T-helper 2 cell treated with Interferon-gamma antibody and Interleukin-4, amounts not matched to agents 5 μg/mL and 100 μg/mL, for 36 hours (primary cell): ENCODE results near the gene KIRREL3.

Experiments
- DNase-seq: peaks from one replicate; pipeline ENCODE4 v3.0.0; 2021; ENCODE audit warnings: low spot score
- H3K27ac Mint-ChIP-seq: one replicate; pipeline ENCODE4 v1.8.0; 2021; ENCODE audit warnings: mild to moderate bottlenecking, mixed read lengths
- H3K27me3 Mint-ChIP-seq: one replicate; pipeline ENCODE4 v1.8.0; 2021; ENCODE audit warnings: low read depth, mixed read lengths
- H3K36me3 Mint-ChIP-seq: one replicate; pipeline ENCODE4 v1.8.0; 2021; ENCODE audit warnings: low read depth, mixed read lengths
- H3K4me1 Mint-ChIP-seq: one replicate; pipeline ENCODE4 v1.8.0; 2021; ENCODE audit warnings: low read depth, mixed read lengths
- H3K4me3 Mint-ChIP-seq: one replicate; pipeline ENCODE4 v1.8.0; 2022; ENCODE audit warnings: mild to moderate bottlenecking, moderate library complexity, mixed read lengths
- H3K9me3 Mint-ChIP-seq: one replicate; pipeline ENCODE4 v1.8.0; 2021; ENCODE audit warnings: mixed read lengths

KIRREL3 gene

DNA sequence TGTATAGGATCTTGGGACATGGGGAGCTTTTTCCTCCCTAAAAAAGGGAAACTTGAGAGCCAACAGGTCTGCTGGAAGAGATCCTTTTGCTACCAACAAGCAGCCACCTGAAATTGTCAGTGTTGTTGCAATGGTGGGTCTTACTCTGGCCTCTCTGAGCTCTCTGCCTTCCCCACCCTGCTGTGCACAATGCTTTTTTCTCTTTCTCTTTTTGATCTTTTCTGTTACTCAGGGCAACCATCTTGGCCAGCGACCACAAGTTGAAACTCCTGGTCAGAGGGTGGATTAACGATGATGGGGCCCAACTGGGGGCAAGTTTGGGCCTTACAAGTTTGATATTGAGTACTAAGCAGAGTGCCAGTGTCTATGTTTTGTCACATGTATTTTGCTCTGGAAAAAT is 155.8 kb downstream of the KIRREL3 start:
- no peaks in the 10 kb centered on the region for H3K27me3 Mint-ChIP-seq
- no peak overlapping the region for H3K4me3 Mint-ChIP-seq
- H3K4me1 Mint-ChIP-seq = no peaks in the 10 kb centered on the region
- no peaks in the 10 kb centered on the region for H3K36me3 Mint-ChIP-seq
- no peak for DNase-seq
- H3K27ac Mint-ChIP-seq = no peak overlapping the region
- H3K9me3 Mint-ChIP-seq = no peaks in the 10 kb centered on the region

DNA sequence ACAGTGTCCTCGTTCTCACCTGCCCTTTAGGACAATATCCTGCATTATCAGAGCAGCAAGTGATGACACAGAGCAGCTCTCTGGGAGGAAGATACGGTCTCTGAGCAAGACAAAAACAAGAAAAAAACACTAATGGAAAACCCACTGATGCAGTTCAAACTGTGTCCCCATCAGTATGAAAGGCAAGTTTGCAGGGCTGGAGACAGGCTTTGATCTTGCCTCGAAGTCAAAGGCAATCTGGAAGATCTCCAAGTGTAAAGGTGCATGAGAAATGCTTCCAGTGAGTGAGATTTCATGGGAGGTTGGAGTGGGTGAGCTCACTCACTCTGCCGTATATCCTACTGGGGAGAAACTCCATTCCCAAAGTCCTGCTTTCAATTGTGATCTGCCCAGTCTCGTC is 157.5 kb downstream of the KIRREL3 start:
- no peak for DNase-seq
- Mint-ChIP-seq H3K4me3 (no peak overlapping the region), H3K27ac (no peak overlapping the region), H3K27me3 (no peaks in the 10 kb centered on the region), H3K4me1 (no peaks in the 10 kb centered on the region), H3K36me3 (no peaks in the 10 kb centered on the region), H3K9me3 (no peaks in the 10 kb centered on the region)

DNA sequence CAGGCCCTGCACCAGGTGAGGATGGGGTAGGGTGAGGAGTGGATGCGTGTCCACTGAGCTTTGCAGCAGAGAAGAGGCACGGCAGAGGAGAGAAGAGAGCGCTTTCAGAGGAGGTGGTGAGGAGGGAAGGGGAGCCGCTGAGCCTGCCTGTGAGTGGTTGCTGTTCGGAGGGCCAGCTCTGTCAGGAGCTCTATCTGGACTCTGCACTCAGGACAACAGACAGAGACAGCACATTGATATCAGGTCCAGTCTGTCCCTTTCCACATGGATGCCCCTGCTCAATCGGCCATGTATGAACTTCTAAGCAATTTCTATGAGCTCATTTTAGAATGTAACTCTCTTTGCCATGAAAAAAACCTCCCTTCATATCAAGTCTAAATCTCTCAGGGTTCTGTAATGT is 158.6 kb downstream of the KIRREL3 start:
- H3K4me1 Mint-ChIP-seq = no peaks in the 10 kb centered on the region
- no peak overlapping the region for H3K4me3 Mint-ChIP-seq
- H3K36me3 Mint-ChIP-seq = no peaks in the 10 kb centered on the region
- H3K9me3 Mint-ChIP-seq = no peaks in the 10 kb centered on the region
- H3K27ac Mint-ChIP-seq = no peak overlapping the region
- H3K27me3 Mint-ChIP-seq = no peaks in the 10 kb centered on the region
- no peak for DNase-seq

DNA sequence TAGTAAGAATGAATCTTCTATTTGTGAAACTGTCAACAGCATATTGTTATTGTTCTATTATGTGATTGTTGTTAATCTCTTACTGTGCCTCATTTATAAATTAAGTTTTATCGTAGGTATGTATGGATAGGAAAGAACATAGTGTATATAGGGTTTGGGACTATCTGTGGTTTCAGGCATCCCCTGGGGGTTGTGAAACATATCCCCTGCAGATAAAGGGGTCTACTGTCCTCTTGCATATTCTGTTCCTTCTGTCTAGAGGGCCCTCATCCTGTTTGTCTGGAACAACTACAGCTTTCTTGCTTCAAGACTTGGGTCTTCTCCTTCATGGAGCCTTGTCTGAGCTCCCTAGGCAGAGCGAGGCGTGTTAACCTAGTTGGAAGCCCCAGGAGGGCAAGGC is 159.6 kb downstream of the KIRREL3 start:
- no peak overlapping the region for H3K27ac Mint-ChIP-seq
- H3K27me3 Mint-ChIP-seq = no peaks in the 10 kb centered on the region
- no peaks in the 10 kb centered on the region for H3K36me3 Mint-ChIP-seq
- no peaks in the 10 kb centered on the region for H3K4me1 Mint-ChIP-seq
- no peak overlapping the region for H3K4me3 Mint-ChIP-seq
- H3K9me3 Mint-ChIP-seq = no peaks in the 10 kb centered on the region
- no peak for DNase-seq

DNA sequence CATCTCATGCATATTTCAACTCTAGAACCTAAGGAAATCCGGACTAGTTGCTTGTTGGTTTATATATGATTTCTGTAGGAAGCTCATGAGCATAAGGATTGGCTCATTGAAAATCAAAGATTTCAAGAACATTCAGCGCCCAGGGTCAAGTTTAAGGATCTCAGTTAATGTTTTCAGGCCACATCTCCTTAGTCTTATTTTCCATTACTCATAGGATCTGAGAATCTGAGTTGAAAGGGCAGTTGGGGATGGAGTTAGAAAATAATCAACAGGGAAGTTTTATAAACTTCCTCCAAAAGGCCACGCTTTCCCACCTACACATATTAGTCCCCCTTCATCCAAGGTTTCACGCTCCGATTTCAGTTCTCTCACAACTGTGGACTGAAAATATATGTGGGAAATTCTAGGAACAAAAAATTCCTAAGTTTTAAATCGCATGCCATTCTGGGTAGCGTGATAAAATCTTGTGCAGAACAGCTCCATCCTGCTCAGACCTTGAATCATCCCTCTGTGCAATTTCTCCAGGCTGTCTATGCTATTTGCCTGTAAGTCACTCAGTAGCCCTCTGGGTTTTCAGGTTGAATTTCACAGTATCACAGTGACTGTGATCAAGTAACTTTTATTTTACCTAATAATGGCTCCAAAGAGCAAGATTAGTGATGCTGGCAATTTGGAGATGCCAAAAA is 160.2 kb downstream of the KIRREL3 start:
- Mint-ChIP-seq H3K27me3 (no peaks in the 10 kb centered on the region), H3K9me3 (no peaks in the 10 kb centered on the region), H3K36me3 (no peaks in the 10 kb centered on the region), H3K4me1 (no peaks in the 10 kb centered on the region), H3K4me3 (no peak overlapping the region), H3K27ac (no peak overlapping the region)
- DNase-seq = no peak

DNA sequence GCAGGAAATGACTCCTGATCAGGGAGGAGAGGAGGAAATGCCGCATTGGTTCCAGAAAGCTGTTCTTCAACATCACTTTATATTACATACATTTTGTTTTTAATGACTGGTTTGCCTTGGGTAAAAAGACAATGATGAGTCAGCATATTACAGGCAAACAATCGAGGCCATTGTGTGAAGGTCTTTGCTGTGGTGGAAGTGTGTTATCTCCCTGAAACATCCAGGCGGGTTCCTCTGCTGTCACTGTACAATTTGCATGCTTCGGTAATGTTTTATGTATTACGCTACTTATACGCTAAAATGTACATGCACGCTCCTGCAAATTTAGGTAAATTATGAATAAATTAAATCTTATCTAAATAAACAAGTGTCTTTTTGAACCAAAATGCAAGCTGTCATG is 161.1 kb downstream of the KIRREL3 start:
- H3K36me3 Mint-ChIP-seq = no peaks in the 10 kb centered on the region
- H3K27ac Mint-ChIP-seq = no peak overlapping the region
- H3K27me3 Mint-ChIP-seq = no peaks in the 10 kb centered on the region
- H3K4me3 Mint-ChIP-seq = no peak overlapping the region
- H3K9me3 Mint-ChIP-seq = no peaks in the 10 kb centered on the region
- no peaks in the 10 kb centered on the region for H3K4me1 Mint-ChIP-seq
- no peak for DNase-seq

DNA sequence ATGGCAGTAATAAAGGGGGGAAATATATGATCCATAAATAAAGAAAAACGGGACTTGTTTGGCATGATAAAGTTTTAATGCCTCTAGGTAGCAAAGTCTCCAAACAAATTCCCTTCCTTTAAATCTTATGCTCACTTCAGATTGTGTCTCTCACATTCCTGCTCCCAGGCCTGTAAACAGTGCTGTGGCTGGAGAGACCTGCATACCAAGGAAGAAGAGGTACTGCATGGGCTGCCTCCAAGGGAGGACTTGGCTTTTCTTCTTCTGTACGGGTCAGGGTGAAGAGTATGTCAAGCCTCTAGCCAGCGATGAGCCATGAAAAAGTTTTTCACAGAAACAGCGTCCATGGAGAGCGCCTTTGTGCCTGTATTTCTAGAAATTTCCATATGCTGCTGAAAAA is 161.8 kb downstream of the KIRREL3 start:
- DNase-seq = no peak
- Mint-ChIP-seq H3K27ac (no peak overlapping the region), H3K27me3 (no peaks in the 10 kb centered on the region), H3K4me3 (no peak overlapping the region), H3K4me1 (no peaks in the 10 kb centered on the region), H3K36me3 (no peaks in the 10 kb centered on the region), H3K9me3 (no peaks in the 10 kb centered on the region)

DNA sequence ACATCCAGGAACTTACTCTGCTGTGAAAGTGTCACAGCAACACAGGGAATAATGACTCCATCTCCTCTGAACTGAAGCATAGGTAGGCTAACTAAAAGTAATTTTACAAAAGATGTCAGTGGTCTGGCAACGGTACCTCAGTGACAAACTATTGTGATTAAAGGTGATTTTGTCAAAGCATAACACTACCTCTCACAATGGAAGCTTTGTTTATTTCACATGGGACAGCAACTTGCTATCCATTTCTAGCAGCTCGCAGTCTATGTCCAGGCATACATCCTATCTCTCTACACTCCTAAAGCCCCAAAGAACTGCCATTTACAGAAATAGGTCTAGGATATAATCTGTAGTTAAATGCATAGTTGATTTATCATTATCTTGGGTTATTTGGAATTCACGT is 163.0 kb downstream of the KIRREL3 start:
- H3K9me3 Mint-ChIP-seq = no peaks in the 10 kb centered on the region
- no peak overlapping the region for H3K4me3 Mint-ChIP-seq
- DNase-seq = no peak
- H3K27ac Mint-ChIP-seq = no peak overlapping the region
- H3K27me3 Mint-ChIP-seq = no peaks in the 10 kb centered on the region
- no peaks in the 10 kb centered on the region for H3K4me1 Mint-ChIP-seq
- no peaks in the 10 kb centered on the region for H3K36me3 Mint-ChIP-seq

DNA sequence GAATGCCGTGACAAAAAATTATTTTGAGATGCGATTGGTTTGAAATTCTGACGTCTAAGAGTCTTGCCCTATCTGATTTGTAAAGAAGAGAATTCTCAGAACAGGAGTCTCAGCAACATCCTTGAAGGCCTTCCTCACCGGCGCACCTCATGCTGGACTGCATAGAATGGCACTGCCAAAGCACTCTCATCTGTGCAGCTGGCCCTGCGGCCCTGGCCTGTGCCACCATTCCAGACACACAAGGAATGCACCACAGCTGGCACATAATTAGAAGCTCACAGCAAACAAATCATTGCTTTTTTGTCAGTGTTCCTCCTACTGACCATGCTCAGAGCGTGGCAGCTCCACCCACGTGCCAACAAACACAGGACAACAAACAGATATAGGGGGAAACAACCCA is 166.0 kb downstream of the KIRREL3 start:
- no peak for DNase-seq
- H3K9me3 Mint-ChIP-seq = no peaks in the 10 kb centered on the region
- H3K36me3 Mint-ChIP-seq = no peaks in the 10 kb centered on the region
- H3K27ac Mint-ChIP-seq = no peak overlapping the region
- H3K27me3 Mint-ChIP-seq = no peaks in the 10 kb centered on the region
- no peak overlapping the region for H3K4me3 Mint-ChIP-seq
- no peaks in the 10 kb centered on the region for H3K4me1 Mint-ChIP-seq

DNA sequence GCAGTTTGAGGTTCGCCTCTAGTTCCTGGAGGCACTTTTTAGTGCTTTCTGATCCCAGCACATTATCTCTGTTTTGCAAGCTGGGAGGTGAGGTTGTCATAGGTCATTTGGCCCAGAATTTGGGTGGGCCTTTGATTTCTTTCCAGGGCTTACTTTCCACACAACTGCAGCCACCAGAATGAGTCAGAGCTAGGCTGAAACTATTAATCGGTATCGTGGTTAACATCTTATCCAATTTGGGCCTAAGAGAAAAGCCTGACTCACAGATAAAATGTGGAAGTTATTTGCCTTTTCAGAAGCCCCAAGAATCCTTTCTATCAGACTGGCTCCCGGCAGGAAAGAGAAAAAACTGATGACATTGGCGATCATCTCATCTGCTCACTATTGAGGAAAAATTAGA is 166.4 kb downstream of the KIRREL3 start:
- no peaks in the 10 kb centered on the region for H3K36me3 Mint-ChIP-seq
- no peak overlapping the region for H3K4me3 Mint-ChIP-seq
- no peak for DNase-seq
- no peaks in the 10 kb centered on the region for H3K4me1 Mint-ChIP-seq
- no peaks in the 10 kb centered on the region for H3K9me3 Mint-ChIP-seq
- H3K27me3 Mint-ChIP-seq = no peaks in the 10 kb centered on the region
- no peak overlapping the region for H3K27ac Mint-ChIP-seq

DNA sequence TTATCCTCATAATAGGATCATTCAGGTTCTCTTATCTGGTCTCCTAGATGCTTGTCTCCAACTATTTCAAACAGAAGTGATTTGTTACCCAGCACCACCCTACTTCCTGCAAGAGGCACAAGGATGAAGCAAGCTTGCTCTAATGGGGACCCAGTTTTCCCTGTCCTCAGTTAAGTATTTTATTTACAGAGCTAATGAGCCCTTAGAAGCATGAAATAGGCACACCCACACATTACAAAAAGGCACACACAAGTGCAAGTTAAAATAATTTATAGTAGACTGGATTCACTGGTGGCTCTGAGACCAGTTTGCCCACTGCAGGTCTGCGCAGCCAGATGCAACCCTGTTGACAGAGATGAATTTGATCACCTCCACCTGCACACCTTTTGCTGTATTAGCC is 167.5 kb downstream of the KIRREL3 start:
- no peak overlapping the region for H3K27ac Mint-ChIP-seq

DNA sequence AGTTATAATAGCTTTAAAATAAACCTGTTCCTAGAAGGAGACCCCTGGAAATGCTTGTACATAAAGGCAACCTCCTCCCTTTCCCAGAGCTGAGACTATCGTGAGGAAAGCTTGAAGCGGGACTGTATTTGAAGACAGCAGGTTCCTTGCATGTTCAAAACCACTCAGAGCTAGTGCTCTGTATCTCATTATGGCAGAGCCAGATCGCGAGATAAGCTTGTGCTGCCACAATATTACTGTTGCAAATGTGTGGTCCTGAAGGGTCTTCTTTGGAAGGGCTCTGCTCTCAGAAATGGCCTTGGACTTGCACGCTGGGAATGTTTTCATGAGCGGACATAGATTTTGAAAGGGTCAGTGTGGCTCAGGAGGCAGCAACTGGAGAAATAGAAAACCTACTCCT is 168.2 kb downstream of the KIRREL3 start:
- DNase-seq = no peak
- Mint-ChIP-seq H3K9me3 (no peaks in the 10 kb centered on the region), H3K27ac (no peak overlapping the region), H3K4me3 (no peak overlapping the region), H3K36me3 (no peaks in the 10 kb centered on the region), H3K27me3 (no peaks in the 10 kb centered on the region), H3K4me1 (no peaks in the 10 kb centered on the region)

More for the DNA sequence above, 167.5 kb downstream of the KIRREL3 start:
- no peaks in the 10 kb centered on the region for H3K4me1 Mint-ChIP-seq
- DNase-seq = no peak
- H3K4me3 Mint-ChIP-seq = no peak overlapping the region
- H3K36me3 Mint-ChIP-seq = no peaks in the 10 kb centered on the region
- H3K9me3 Mint-ChIP-seq = no peaks in the 10 kb centered on the region
- H3K27me3 Mint-ChIP-seq = no peaks in the 10 kb centered on the region

DNA sequence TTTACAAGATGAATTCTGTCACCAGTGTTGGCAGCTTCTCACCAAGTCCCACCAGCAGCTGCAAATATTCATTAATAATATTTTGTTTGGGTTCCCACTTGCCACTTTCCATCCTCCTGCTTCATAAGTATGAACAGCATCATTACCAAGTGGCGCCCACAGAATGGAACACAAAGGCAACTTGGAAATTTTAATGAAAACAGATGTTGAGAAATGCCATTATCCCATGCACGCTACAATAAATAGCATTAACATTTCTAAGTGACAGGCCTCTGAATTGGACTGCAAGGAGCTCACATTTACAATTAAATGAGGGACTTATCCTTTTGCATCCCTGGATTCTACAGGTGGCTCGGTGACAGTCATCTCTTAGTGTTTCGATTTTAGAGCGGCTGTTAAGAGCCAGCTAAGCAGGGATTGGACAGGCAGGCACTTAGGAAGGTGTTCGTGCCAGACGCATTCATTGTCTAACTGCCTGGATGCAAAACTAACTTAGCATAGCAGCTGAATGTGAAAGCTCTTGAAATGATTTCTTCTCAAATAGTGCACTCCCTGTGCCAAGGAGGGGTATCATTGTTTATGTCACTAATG is 170.3 kb downstream of the KIRREL3 start:
- H3K4me3 Mint-ChIP-seq = no peak overlapping the region
- no peaks in the 10 kb centered on the region for H3K9me3 Mint-ChIP-seq
- DNase-seq = no peak
- H3K27me3 Mint-ChIP-seq = no peaks in the 10 kb centered on the region
- H3K36me3 Mint-ChIP-seq = no peaks in the 10 kb centered on the region
- H3K4me1 Mint-ChIP-seq = no peaks in the 10 kb centered on the region
- H3K27ac Mint-ChIP-seq = no peak overlapping the region

DNA sequence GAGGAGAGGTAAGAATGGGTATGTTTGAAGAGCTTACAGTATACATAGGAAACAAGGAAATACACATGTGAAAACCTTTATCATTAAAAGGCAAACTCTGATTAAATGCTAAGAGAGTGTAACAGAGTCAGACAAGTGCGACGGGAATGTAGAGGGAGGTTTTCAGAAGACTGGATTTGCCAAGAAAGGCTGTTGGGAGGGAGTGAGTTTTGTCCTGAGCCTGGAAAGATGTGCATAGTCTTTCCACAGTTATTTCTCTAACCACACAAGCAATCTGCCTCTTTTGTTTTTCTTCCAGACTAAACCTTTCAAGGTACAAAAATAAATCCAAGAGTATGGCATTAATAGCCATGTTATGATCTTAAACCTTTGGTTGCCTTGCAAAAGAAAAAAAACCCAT is 170.9 kb downstream of the KIRREL3 start:
- no peak overlapping the region for H3K27ac Mint-ChIP-seq
- H3K9me3 Mint-ChIP-seq = no peaks in the 10 kb centered on the region
- H3K4me1 Mint-ChIP-seq = no peaks in the 10 kb centered on the region
- DNase-seq = no peak
- no peak overlapping the region for H3K4me3 Mint-ChIP-seq
- no peaks in the 10 kb centered on the region for H3K36me3 Mint-ChIP-seq
- H3K27me3 Mint-ChIP-seq = no peaks in the 10 kb centered on the region

DNA sequence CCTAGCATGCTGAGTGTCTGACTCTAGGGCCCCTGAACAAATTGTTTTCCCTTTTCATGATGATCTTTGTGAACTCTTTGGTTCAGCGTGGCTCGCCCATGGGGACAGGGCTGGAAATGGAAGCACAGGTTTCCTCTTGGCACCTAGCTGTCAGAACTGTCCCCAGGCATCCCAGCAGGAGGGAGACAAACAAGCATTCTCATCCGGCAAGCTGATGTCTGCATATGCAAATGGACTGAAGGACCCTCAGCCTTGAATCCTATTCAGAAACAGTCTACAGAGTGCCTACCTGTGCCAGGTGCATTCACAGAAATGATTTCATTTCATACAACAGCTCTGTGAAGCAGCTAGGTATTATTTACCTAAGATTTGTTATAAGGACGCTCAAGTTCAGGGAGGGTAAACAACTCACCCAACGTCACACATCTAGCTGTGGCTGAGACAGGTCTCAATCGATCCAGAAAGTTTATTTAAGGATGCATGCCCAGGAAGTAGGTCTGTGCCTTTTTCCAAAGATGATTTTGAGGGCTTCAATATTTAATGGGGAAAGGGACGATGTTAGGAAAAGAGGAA is 176.4 kb downstream of the KIRREL3 start:
- H3K27me3 Mint-ChIP-seq = no peaks in the 10 kb centered on the region
- no peak overlapping the region for H3K4me3 Mint-ChIP-seq
- no peaks in the 10 kb centered on the region for H3K9me3 Mint-ChIP-seq
- DNase-seq = no peak
- H3K4me1 Mint-ChIP-seq = no peaks in the 10 kb centered on the region
- no peak overlapping the region for H3K27ac Mint-ChIP-seq
- H3K36me3 Mint-ChIP-seq = no peaks in the 10 kb centered on the region
